ENCODE results near the gene CD93. TPM values are rescaled to one million over a fixed set of nuclear protein-coding genes. Genes with fewer than 3 reads are reported as not detected.

Gene CD93, protein sequence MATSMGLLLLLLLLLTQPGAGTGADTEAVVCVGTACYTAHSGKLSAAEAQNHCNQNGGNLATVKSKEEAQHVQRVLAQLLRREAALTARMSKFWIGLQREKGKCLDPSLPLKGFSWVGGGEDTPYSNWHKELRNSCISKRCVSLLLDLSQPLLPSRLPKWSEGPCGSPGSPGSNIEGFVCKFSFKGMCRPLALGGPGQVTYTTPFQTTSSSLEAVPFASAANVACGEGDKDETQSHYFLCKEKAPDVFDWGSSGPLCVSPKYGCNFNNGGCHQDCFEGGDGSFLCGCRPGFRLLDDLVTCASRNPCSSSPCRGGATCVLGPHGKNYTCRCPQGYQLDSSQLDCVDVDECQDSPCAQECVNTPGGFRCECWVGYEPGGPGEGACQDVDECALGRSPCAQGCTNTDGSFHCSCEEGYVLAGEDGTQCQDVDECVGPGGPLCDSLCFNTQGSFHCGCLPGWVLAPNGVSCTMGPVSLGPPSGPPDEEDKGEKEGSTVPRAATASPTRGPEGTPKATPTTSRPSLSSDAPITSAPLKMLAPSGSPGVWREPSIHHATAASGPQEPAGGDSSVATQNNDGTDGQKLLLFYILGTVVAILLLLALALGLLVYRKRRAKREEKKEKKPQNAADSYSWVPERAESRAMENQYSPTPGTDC
- total RNA-seq (2021; fragmentation: NEBNext Ultra II Directional; extraction: Animal tissue kit (Norgen Biotek cat#: 25700)): not detected
- long read RNA-seq: 0 reads

DNA sequence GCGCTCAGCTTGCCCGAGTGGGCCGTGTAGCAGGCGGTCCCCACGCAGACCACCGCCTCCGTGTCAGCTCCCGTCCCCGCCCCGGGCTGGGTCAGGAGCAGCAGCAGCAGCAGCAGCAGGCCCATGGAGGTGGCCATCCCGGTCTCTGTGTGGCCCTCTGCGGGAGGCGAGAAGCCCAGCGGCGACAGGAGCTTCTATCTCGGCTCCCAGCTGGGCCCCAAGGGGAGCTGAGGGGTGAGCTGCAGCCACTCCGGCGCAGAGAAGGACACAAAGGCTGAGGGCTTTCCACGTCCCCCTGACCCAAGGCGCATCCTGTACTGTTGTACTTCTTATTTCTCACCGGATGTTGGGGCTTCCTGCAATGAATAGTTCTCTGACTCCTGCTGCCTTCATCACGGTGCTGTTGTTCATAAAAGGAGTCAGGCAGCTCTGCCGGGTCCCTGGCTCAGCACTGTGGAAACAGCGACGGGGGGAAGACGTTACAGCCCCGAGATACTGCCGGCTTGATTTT is at the start of gene CD93:
Gene CD93 (minus strand): TSS at position 269 of the 511 bp plus-strand sequence. CDS start 132 bp downstream, at position 137.
- Mint-ChIP-seq H3K4me3 (no peak within 1 kb of the TSS), H3K27ac (no peak within 1 kb of the TSS), H3K27me3 (ENCODE audit: insufficient read depth) (peaks cover 31% of the 10 kb centered on the region), H3K4me1 (ENCODE audit: low read depth) (no peaks in the 10 kb centered on the region), H3K36me3 (ENCODE audit: low read depth) (no peaks in the 10 kb centered on the region), H3K9me3 (no peaks in the 10 kb centered on the region)
- DNase-seq: no peak
- TF ChIP-seq, protein P1, sequence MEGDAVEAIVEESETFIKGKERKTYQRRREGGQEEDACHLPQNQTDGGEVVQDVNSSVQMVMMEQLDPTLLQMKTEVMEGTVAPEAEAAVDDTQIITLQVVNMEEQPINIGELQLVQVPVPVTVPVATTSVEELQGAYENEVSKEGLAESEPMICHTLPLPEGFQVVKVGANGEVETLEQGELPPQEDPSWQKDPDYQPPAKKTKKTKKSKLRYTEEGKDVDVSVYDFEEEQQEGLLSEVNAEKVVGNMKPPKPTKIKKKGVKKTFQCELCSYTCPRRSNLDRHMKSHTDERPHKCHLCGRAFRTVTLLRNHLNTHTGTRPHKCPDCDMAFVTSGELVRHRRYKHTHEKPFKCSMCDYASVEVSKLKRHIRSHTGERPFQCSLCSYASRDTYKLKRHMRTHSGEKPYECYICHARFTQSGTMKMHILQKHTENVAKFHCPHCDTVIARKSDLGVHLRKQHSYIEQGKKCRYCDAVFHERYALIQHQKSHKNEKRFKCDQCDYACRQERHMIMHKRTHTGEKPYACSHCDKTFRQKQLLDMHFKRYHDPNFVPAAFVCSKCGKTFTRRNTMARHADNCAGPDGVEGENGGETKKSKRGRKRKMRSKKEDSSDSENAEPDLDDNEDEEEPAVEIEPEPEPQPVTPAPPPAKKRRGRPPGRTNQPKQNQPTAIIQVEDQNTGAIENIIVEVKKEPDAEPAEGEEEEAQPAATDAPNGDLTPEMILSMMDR (IDR thresholded peaks at IDR 0.05): no peak

DNA sequence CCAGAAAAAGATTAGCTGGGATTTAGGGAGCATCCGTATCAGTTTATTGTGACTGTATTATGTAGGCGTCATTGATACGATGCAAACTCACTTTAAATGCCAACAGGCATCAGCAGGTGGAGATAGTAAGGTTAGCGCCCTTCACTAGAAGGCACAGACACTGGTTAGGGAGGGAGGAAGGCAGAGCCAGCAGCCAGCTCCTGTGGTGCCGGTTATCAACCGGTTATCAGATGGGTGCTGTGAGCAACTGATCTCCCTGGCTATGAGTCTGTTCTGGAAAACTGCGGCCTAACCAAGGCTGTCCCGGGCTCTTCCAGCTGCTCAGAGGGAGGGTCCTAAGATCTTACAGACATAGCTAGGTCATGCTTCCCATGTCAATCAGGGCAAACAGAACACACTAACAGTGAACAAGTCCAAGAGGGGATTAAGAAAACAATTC is 47.5 kb upstream of the CD93 start:
- Mint-ChIP-seq H3K27ac (no peak overlapping the region), H3K36me3 (ENCODE audit: low read depth) (no peaks in the 10 kb centered on the region), H3K9me3 (no peaks in the 10 kb centered on the region), H3K4me1 (ENCODE audit: low read depth) (no peaks in the 10 kb centered on the region), H3K4me3 (no peak overlapping the region), H3K27me3 (ENCODE audit: insufficient read depth) (no peaks in the 10 kb centered on the region; the same call in 1 of the 2 replicates)
- TF ChIP-seq, protein P1 (IDR thresholded peaks at IDR 0.05): no peak
- DNase-seq: no peak

DNA sequence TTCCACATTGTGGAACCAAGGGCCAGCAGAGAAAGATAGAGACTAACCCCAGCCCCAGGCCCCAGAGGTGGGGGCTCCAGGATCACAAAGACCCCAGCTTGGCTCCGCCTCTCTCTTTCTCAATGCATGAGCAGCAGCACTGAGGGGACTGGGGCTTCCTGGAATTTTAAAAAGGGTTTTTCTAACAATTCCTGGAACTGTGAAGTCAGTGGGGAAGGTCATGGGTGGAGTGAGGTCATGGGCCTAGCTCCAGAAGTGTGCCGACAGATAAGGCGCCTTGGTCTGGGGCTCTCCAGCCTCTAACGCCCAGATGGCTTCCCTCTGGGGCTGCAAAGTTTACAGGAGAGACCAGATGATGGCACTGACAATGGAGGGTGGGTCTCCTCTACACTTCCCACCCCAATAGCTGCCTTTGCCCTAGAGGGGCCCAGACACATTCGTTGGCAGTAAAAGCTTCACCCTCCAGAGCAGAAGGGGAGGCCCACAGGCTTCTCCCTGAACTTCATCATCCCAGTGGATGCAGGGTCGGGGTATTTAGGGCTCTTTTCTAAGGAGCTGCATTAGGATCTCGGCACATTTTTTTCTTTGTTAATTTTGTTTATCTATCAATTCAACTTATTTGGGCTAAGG is 46.9 kb upstream of the CD93 start:
- DNase-seq: no peak
- Mint-ChIP-seq H3K27ac (no peak overlapping the region), H3K4me1 (ENCODE audit: low read depth) (no peaks in the 10 kb centered on the region), H3K4me3 (no peak overlapping the region), H3K36me3 (ENCODE audit: low read depth) (no peaks in the 10 kb centered on the region), H3K9me3 (no peaks in the 10 kb centered on the region), H3K27me3 (ENCODE audit: insufficient read depth) (no peaks in the 10 kb centered on the region; the same call in 1 of the 2 replicates)
- TF ChIP-seq, protein P1 (IDR thresholded peaks at IDR 0.05): no peak

DNA sequence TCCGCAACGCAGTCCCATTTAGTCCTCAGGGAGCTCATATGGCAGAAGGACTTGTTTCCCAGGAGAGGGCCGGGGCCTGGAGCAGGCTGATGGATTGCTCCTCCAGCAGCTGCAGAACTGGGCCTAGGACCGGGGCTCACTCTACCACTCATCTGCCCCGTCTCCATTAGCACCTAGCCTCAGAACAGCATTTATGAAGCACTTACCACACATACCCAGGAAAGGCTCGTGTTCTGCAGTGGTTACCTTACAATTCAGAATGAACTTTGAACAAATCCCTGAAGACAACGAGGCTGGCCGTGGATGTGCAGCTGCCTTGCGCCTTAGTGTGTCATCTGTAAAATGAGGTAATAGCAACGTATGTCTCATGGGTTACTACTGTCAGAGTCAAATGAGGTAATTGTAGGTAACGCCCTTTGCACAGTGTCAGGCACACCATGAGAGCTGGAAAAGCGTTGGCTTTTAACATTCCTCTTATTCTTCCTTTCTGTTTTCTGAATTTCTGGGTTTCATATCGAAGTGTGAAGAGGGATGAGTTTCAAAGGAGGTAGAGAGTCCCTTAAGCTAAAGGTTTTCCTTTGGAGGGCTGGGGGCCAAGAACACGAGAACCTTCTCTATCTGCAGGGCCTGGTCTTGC is 46.3 kb upstream of the CD93 start:
- no peaks in the 10 kb centered on the region for H3K9me3 Mint-ChIP-seq
- no peaks in the 10 kb centered on the region for H3K4me1 Mint-ChIP-seq (ENCODE audit: low read depth)
- TF ChIP-seq, protein P1 (IDR thresholded peaks at IDR 0.05): no peak
- H3K36me3 Mint-ChIP-seq (ENCODE audit: low read depth): no peaks in the 10 kb centered on the region
- no peak overlapping the region for H3K27ac Mint-ChIP-seq
- no peak overlapping the region for H3K4me3 Mint-ChIP-seq
- DNase-seq: no peak
- no peaks in the 10 kb centered on the region; the same call in 1 of the 2 replicates for H3K27me3 Mint-ChIP-seq (ENCODE audit: insufficient read depth)

DNA sequence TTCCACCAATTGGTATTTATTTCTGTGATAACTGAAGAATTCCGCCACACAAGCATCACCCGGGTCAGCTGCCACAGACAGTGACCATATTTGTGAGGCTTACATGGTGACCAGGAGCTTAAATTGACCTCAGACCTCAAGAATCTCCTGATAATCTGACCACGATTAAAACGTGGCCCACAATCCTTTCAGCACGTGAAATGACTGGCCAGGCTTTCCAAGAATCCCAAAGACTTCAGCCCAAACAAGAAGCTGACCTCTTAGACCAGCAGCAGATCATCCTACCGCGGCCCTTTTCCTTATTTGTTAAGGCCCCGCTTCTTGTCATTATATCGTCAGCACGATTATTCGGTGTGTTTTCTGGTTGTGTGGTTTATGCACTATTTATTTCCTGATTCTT is 45.6 kb upstream of the CD93 start:
- Mint-ChIP-seq H3K27ac (no peak overlapping the region), H3K4me3 (no peak overlapping the region), H3K36me3 (ENCODE audit: low read depth) (no peaks in the 10 kb centered on the region), H3K27me3 (ENCODE audit: insufficient read depth) (no peaks in the 10 kb centered on the region; the same call in 1 of the 2 replicates), H3K4me1 (ENCODE audit: low read depth) (no peaks in the 10 kb centered on the region), H3K9me3 (no peaks in the 10 kb centered on the region)
- no peak for DNase-seq
- TF ChIP-seq, protein P1 (IDR thresholded peaks at IDR 0.05): no peak

Data from HFFc6 (cell line).